Large intestine (tissue), 3 donors: ENCODE measurements around the gene ZNF117. TPM values are rescaled to one million over a fixed set of nuclear protein-coding genes. Genes with fewer than 3 reads are reported as not detected.
A peak's percentile ranks its signal among the peaks of the same experiment; 100 is the strongest.
"Not testable (repeated sequence)": the region's sequence is repeated elsewhere in the genome, so short reads cannot be mapped to it uniquely, and the experiment has no call there.

Source experiments
- DNase-seq, 2 donors: peaks; one replicate each; pipeline versions ENCODE4 v3.0.0 to v3.0.0-alpha.2; 2013
- H3K27ac ChIP-seq: one replicate; pipeline ENCODE4 v1.5.1; 2013; ENCODE audit warnings: low read length
- H3K27me3 ChIP-seq: 2 replicates; pipeline ENCODE4 v1.6.1; 2013; ENCODE audit warnings: low read length; ENCODE audit not compliant: control insufficient read depth, insufficient read depth
- H3K36me3 ChIP-seq: 2 replicates; pipeline ENCODE4 v1.6.1; 2013; ENCODE audit warnings: low read length; ENCODE audit not compliant: control insufficient read depth, insufficient read depth
- H3K4me1 ChIP-seq: one replicate; pipeline ENCODE4 v1.6.1; 2013; ENCODE audit warnings: low read length; ENCODE audit not compliant: control insufficient read depth, insufficient read depth
- H3K4me3 ChIP-seq: one replicate; pipeline ENCODE4 v1.5.1; 2013; ENCODE audit warnings: low read length
- H3K9me3 ChIP-seq: one replicate; pipeline ENCODE4 v1.6.1; 2013; ENCODE audit warnings: mild to moderate bottlenecking, low read depth, low read length, moderate library complexity; ENCODE audit not compliant: control insufficient read depth
- WGBS: methylation state at CpG from one replicate; pipeline ENCODE4 v1.1.5; 2013; ENCODE audit warnings: low lambda C conversion rate; ENCODE audit not compliant: insufficient coverage; 5-methylcytosine and 5-hydroxymethylcytosine counted together
- polyA plus RNA-seq: library from polyadenylated mRNA; unstranded; fragments of 120-200 nt; gene quantifications from one replicate; pipeline ENCODE4 v1.2.1, GENCODE V29; 2013

Gene ZNF117
- polyA plus RNA-seq, 1 donor: 31.1 TPM

DNA sequence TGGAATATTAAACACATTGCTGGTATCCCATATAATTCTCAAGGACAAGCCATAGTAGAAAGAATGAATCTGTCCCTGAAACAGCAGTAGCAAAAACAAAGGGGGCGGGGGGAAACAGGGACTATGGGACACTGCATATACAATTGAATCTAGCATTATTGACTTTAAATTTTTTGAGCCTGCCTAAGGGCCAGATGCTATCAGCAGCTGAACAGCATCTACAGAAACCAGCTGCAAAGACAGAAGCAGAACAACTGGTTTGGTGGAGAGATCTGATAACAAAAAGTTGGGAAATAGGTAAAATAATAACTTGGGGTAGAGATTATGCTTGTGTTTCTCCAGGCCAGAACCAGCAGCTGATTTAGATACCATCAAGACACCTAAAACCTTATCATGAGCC is 42.1 kb downstream of the ZNF117 start:
- H3K4me3 ChIP-seq, H3K4me1 ChIP-seq, DNase-seq, H3K27ac ChIP-seq, H3K36me3 ChIP-seq, H3K9me3 ChIP-seq: not testable (repeated sequence)
- peaks cover 32% of the 10 kb centered on the region for H3K27me3 ChIP-seq
- WGBS: 100% methylated on average over 1 of the region's 1 CpG

DNA sequence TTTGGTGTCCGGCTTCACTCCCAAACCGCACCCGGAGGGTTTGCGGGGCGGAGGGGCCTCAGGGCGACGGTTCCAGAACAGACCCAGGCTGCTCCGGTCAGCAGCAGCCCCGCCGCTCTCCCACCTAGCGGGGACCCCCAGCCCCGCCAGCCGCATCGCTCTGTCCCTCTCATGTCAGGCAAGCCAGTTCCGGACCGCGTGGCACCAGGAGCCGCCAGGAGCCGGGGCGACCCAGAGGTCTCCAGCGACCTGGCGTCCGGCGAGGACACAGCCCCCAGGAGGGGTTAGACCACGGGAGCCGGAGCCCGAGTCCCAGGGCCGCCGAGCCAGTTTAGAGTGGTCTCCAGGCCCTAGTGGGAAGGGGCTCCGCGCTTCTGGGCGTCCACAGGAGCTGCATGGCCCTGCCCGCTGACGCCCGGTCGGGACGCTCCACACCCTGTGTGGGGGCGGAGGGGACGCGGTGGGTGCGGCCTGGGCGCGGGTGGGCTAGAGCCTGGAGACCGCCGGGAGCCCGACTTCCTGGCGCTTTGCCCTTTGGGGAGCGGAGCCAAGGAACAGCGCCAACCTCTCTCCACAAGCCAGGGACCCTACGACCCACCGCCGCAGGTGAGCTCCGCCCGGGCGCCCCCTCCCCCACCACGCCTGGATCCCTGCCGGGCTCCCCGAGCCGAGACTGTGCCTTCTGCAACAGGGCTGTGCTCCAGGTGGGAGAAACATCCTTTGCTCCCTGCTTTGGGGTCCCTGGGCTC is 43.4 kb downstream of the ZNF117 start:
- DNase-seq: peak in 1 of 2 donors; percentile 27
- H3K9me3 ChIP-seq: peaks cover 12% of the 10 kb centered on the region

DNA sequence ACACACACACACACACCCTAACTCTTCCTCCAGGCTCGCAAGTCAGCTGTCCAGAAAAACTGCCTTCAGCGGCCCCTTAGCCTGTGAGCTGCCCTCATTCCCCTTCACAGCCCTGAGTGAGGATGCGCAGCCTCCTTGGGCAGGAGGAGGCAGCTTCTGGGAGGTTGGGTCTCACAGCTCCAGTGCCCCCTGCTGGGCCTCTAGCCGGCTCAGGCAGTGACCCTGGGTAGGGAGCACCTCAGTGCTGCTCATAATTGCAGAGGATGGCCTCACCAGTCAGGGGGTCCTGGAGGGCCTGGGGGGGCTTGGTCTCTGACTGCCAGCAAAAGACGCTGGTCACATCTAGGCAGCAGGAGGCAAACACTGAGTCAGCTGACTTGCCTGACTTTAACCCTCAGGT is 44.1 kb downstream of the ZNF117 start:
- peaks cover 37% of the 10 kb centered on the region for H3K27me3 ChIP-seq
- no peaks in the 10 kb centered on the region for H3K4me1 ChIP-seq
- H3K9me3 ChIP-seq: peaks cover 12% of the 10 kb centered on the region
- H3K36me3 ChIP-seq: no peaks in the 10 kb centered on the region
- no peak overlapping the region for H3K27ac ChIP-seq
- peak in 1 of 2 donors; percentile 30 for DNase-seq
- WGBS: no CpG with 5 or more reads among the region's 5 CpGs
- peak overlapping the region; percentile 37 for H3K4me3 ChIP-seq

More for the DNA sequence above, 43.4 kb downstream of the ZNF117 start:
- Histone ChIP-seq H3K27me3 (peaks cover 36% of the 10 kb centered on the region), H3K36me3 (no peaks in the 10 kb centered on the region), H3K4me1 (no peaks in the 10 kb centered on the region), H3K27ac (no peak overlapping the region), H3K4me3 (peak overlapping the region; percentile 37)
- no CpG with 5 or more reads among the region's 59 CpGs for WGBS

- Histone ChIP-seq H3K4me3 (no peak overlapping the region), H3K27me3 (peaks cover 37% of the 10 kb centered on the region)
- WGBS: 0% methylated on average over 1 of the region's 2 CpGs
Observed at GRCh38 chr7:64945503-64946175, 45.2 kb downstream of the ZNF117 start.

GRCh38 chr7:64944667-64945502 is 46.0 kb downstream of the ZNF117 start:
- H3K4me3 ChIP-seq, DNase-seq, H3K4me1 ChIP-seq, H3K27ac ChIP-seq, H3K36me3 ChIP-seq: not testable (repeated sequence)
- H3K9me3 ChIP-seq: peaks cover 12% of the 10 kb centered on the region
- peaks cover 37% of the 10 kb centered on the region for H3K27me3 ChIP-seq
- no CpG with 5 or more reads among the region's 5 CpGs for WGBS

More at GRCh38 chr7:64945503-64946175, 45.2 kb downstream of the ZNF117 start:
- H3K4me1 ChIP-seq: no peaks in the 10 kb centered on the region
- H3K36me3 ChIP-seq: no peaks in the 10 kb centered on the region
- H3K9me3 ChIP-seq: peaks cover 12% of the 10 kb centered on the region
- peak in 1 of 2 donors; percentile 3 for DNase-seq
- H3K27ac ChIP-seq: no peak overlapping the region

DNA sequence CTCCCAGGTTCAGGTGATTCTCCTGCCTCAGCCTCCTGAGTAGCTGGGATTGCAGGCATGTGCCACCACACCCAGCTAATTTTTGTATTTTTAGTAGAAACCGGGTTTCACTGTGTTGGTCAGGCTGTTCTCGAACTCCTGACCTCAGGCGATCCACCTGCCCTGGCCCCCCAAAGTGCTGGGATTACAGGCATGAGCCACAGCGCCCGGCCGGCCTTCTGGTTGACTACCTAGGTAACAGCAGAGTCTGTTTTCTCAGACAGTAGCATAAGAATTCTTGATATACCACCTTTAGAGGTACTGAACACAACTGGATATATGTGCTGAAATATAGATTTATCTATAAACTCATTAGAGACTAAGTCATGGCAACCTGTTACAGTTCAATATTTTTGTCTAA is 50.8 kb downstream of the ZNF117 start:
- not testable (repeated sequence) for H3K4me3 ChIP-seq, H3K36me3 ChIP-seq, H3K9me3 ChIP-seq, H3K4me1 ChIP-seq, H3K27me3 ChIP-seq, DNase-seq, H3K27ac ChIP-seq
- WGBS: no CpG with 5 or more reads among the region's 6 CpGs

GRCh38 chr7:64938540-64938939 is 52.3 kb downstream of the ZNF117 start:
- no peak overlapping the region for H3K4me3 ChIP-seq
- H3K4me1 ChIP-seq: no peaks in the 10 kb centered on the region
- DNase-seq: no peak
- peaks cover 4% of the 10 kb centered on the region for H3K9me3 ChIP-seq
- WGBS: no CpG with 5 or more reads among the region's 1 CpG
- no peak overlapping the region for H3K27ac ChIP-seq
- H3K27me3 ChIP-seq: peaks cover 5% of the 10 kb centered on the region
- no peaks in the 10 kb centered on the region for H3K36me3 ChIP-seq

DNA sequence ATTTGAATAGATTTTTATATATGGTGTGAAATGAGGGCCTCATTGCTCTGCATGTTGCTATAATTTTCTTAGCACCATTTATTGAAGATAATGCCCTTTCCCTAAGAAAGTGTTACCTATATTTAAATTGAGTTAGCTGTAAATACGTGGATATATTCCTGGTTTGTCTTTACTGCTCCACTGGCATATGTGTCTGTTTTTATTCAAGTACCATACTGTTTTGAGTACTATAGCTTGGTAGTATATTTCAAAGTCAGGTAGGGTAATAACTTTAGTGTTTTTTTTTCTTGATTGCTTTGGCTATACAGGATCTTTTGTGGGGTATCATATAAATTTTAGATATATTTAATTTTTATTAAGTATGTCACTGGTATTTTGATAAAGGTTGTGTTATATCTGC is 56.4 kb downstream of the ZNF117 start:
- H3K36me3 ChIP-seq: no peaks in the 10 kb centered on the region
- peaks cover 11% of the 10 kb centered on the region for H3K9me3 ChIP-seq
- H3K27ac ChIP-seq: no peak overlapping the region
- H3K4me1 ChIP-seq: no peaks in the 10 kb centered on the region
- no peak overlapping the region for H3K4me3 ChIP-seq
- no peak for DNase-seq
- no peaks in the 10 kb centered on the region for H3K27me3 ChIP-seq
- WGBS: 100% methylated on average over 1 of the region's 1 CpG

DNA sequence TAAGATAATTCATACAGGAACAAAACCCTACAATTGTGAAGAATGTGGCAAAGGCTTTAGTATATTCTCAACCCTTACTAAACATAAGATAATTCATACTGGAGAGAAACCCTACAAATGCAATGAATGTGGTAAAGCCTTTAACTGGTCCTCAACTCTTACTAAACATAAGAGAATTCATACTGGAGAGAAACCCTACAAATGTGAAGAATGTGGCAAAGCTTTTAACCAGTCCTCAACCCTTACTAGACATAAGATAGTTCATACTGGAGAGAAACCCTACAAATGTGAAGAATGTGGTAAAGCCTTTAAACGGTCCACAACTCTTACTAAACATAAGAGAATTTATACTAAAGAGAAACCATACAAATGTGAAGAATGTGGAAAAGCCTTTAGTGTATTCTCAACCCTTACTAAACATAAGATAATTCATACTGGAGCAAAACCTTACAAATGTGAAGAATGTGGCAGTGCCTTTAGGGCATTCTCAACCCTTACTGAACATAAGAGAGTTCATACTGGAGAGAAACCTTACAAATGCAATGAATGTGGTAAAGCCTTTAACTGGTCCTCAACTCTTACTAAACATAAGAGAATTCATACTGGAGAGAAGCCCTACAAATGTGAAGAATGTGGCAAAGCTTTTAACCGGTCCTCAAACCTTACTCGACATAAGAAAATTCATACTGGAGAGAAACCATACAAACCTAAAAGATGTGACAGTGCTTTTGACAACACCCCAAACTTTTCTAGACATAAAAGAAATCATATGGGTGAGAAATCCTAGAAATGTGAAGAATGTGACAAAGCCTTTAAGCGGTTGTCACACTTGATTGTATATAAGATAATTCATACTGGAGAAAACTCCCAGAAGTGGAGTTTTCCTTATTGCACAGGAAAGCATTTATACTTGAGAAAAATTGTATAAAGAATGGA is 62.3 kb downstream of the ZNF117 start:
- WGBS: no CpG with 5 or more reads among the region's 4 CpGs
- peaks cover 31% of the 10 kb centered on the region for H3K9me3 ChIP-seq
- not testable (repeated sequence) for H3K4me1 ChIP-seq, H3K27ac ChIP-seq, H3K36me3 ChIP-seq, H3K27me3 ChIP-seq, H3K4me3 ChIP-seq, DNase-seq
